IMR-90 (cell line): ENCODE measurements around the gene IQSEC1. TPM values are rescaled to one million over a fixed set of nuclear protein-coding genes. Genes with fewer than 3 reads are reported as not detected.

Experiments used
- ATAC-seq: fragments of 200-7000 bp; cut with Tn5 transposase; 2 replicates; pipeline ENCODE4 v1.9.1; 2020; ENCODE audit warnings: low read depth, mild to moderate bottlenecking, moderate library complexity
- BruUV-seq: library from RNA; stranded (reverse); fragments of 400-500 nt; replicated peaks from 2 replicates; lab custom pipeline; 2021; lab: Mats Ljungman, UMichigan
- CTCF ChIA-PET: fragments of 300-600 bp; formaldehyde crosslinking; extraction: SDS; loops from one replicate; lab custom pipeline; 2021; ENCODE audit warnings: antibody characterized with exemption; lab: Yijun Ruan, JAX
- POLR2A ChIA-PET: fragments of 300-600 bp; sonication (Branson Sonifier 250); formaldehyde crosslinking; loops from one replicate; lab custom pipeline; 2022; ENCODE audit warnings: antibody characterized with exemption; ENCODE audit not compliant: unreplicated experiment; lab: Charles Lee
- DNase-seq: peaks from one replicate; pipeline ENCODE4 v3.0.0; 2013
- H2AFZ ChIP-seq: replicated peaks from 2 replicates; pipeline ENCODE3; 2013; ENCODE audit warnings: low read length, mild to moderate bottlenecking; ENCODE audit not compliant: poor library complexity
- H2AK5ac ChIP-seq: 2 replicates; pipeline ENCODE4 v1.6.1; 2013; ENCODE audit warnings: low read depth, low read length, inconsistent platforms
- H2AK9ac ChIP-seq: replicated peaks from 2 replicates; pipeline ENCODE3; 2013; ENCODE audit warnings: mild to moderate bottlenecking, low read depth, low read length, moderate library complexity; ENCODE audit not compliant: poor library complexity
- H2BK120ac ChIP-seq: 2 replicates; pipeline ENCODE4 v1.6.1; 2013; ENCODE audit warnings: low read depth, low read length, inconsistent platforms
- H2BK15ac ChIP-seq: 3 replicates; pipeline ENCODE4 v1.6.1; 2013; ENCODE audit warnings: low read depth, low read length, inconsistent platforms
- H2BK20ac ChIP-seq: 2 replicates; pipeline ENCODE4 v1.6.1; 2013; ENCODE audit warnings: low read depth, mild to moderate bottlenecking, inconsistent platforms, low read length, moderate library complexity
- H2BK5ac ChIP-seq: 2 replicates; pipeline ENCODE4 v1.6.1; 2013; ENCODE audit warnings: mild to moderate bottlenecking, low read depth, low read length, inconsistent platforms; ENCODE audit not compliant: poor library complexity, severe bottlenecking
- H3K14ac ChIP-seq: replicated peaks from 2 replicates; pipeline ENCODE4 v1.6.1; 2013; ENCODE audit warnings: low read depth, low read length, inconsistent platforms
- H3K18ac ChIP-seq: 2 replicates; pipeline ENCODE4 v1.6.1; 2013; ENCODE audit warnings: low read depth, low read length, control low read depth
- H3K23ac ChIP-seq: 2 replicates; pipeline ENCODE4 v1.6.1; 2013; ENCODE audit warnings: low read depth, low read length, inconsistent platforms
- H3K27ac ChIP-seq: 2 replicates; pipeline ENCODE4 v1.5.1; 2013; ENCODE audit warnings: mild to moderate bottlenecking, control low read depth, low read length; ENCODE audit not compliant: insufficient read depth
- H3K27me3 ChIP-seq: 2 replicates; pipeline ENCODE4 v1.6.1; 2013; ENCODE audit warnings: low read length; ENCODE audit not compliant: control insufficient read depth, insufficient read depth
- H3K36me3 ChIP-seq: 2 replicates; pipeline ENCODE4 v1.6.1; 2013; ENCODE audit warnings: low read length, mixed read lengths; ENCODE audit not compliant: control insufficient read depth, insufficient read depth
- H3K4ac ChIP-seq: 2 replicates; pipeline ENCODE4 v1.6.1; 2013; ENCODE audit warnings: low read depth, low read length, inconsistent platforms
- H3K4me1 ChIP-seq: 2 replicates; pipeline ENCODE4 v1.6.1; 2013; ENCODE audit warnings: low read length, mixed read lengths; ENCODE audit not compliant: control insufficient read depth, insufficient read depth
- H3K4me2 ChIP-seq: 2 replicates; pipeline ENCODE4 v1.6.1; 2013; ENCODE audit warnings: low read depth, mild to moderate bottlenecking, control low read depth, low read length, moderate library complexity
- H3K4me3 ChIP-seq: 2 replicates; pipeline ENCODE4 v1.5.1; 2013; ENCODE audit warnings: low read depth, mild to moderate bottlenecking, control low read depth, low read length, moderate library complexity; ENCODE audit not compliant: insufficient read depth
- H3K56ac ChIP-seq: 2 replicates; pipeline ENCODE4 v1.6.1; 2013; ENCODE audit warnings: low read length, inconsistent platforms; ENCODE audit not compliant: insufficient read depth; ENCODE audit errors: extremely low read depth
- H3K79me1 ChIP-seq, 2 experiments: 2 replicates each; pipeline ENCODE4 v1.6.1; 2013; ENCODE audit warnings: low read length in 2 of 2, inconsistent platforms in 1 of 2, low read depth in 1 of 2
- H3K9ac ChIP-seq: 2 replicates; pipeline ENCODE4 v1.6.1; 2013; ENCODE audit warnings: low read depth, low read length, control low read depth
- H3K9me1 ChIP-seq: 2 replicates; pipeline ENCODE4 v1.6.1; 2013; ENCODE audit warnings: low read length, inconsistent platforms; ENCODE audit not compliant: insufficient read depth
- H3K9me3 ChIP-seq: 2 replicates; pipeline ENCODE4 v1.6.1; 2013; ENCODE audit warnings: low read length; ENCODE audit not compliant: control insufficient read depth, insufficient read depth
- H4K20me1 ChIP-seq: 2 replicates; pipeline ENCODE4 v1.6.1; 2013; ENCODE audit warnings: low read length, inconsistent platforms; ENCODE audit not compliant: insufficient read depth
- H4K5ac ChIP-seq: 2 replicates; pipeline ENCODE4 v1.6.1; 2013; ENCODE audit warnings: mild to moderate bottlenecking, low read depth, low read length, control low read depth
- H4K8ac ChIP-seq, 2 experiments: 2 replicates each; pipeline ENCODE4 v1.6.1; 2013; ENCODE audit warnings: low read depth in 2 of 2, low read length in 2 of 2, control low read depth in 1 of 2, inconsistent platforms in 1 of 2
- H4K91ac ChIP-seq: 2 replicates; pipeline ENCODE4 v1.6.1; 2013; ENCODE audit warnings: low read depth, low read length, inconsistent platforms; ENCODE audit not compliant: insufficient read depth
- BHLHE40 ChIP-seq: fragments of 150-350 bp; IDR thresholded peaks from 2 replicates; pipeline ENCODE4 v1.6.1; 2016; ENCODE audit warnings: mild to moderate bottlenecking, low read depth, low read length
- CEBPB ChIP-seq: IDR thresholded peaks from 2 replicates; pipeline ENCODE4 v1.6.1; 2012; ENCODE audit warnings: low read depth, low read length, improper control_type of control experiment
- CHD1 ChIP-seq: IDR thresholded peaks from 2 replicates; pipeline ENCODE4 v1.6.1; 2012; ENCODE audit warnings: low read depth, low read length, improper control_type of control experiment
- FOS ChIP-seq: fragments of 150-350 bp; IDR thresholded peaks from 2 replicates; pipeline ENCODE4 v1.6.1; 2016; ENCODE audit warnings: low read depth, low read length
- MAFK ChIP-seq: IDR thresholded peaks from 2 replicates; pipeline ENCODE4 v1.6.1; 2012; ENCODE audit warnings: low read depth, low read length, improper control_type of control experiment
- MAZ ChIP-seq: IDR thresholded peaks from 2 replicates; pipeline ENCODE4 v1.6.1; 2012; ENCODE audit warnings: low read depth, mild to moderate bottlenecking, low read length, improper control_type of control experiment, moderate library complexity, borderline replicate concordance
- MXI1 ChIP-seq: IDR thresholded peaks from 2 replicates; pipeline ENCODE4 v1.6.1; 2012; ENCODE audit warnings: low read depth, mild to moderate bottlenecking, low read length, moderate library complexity, borderline replicate concordance
- NFE2L2 ChIP-seq: fragments of 150-350 bp; IDR thresholded peaks from 2 replicates; pipeline ENCODE4 v1.6.1; 2016; ENCODE audit warnings: low read depth, mild to moderate bottlenecking, low read length
- POLR2A ChIP-seq: IDR thresholded peaks from 2 replicates; pipeline ENCODE4 v1.6.1; 2012; ENCODE audit warnings: mild to moderate bottlenecking, low read depth, low read length
- RAD21 ChIP-seq: IDR thresholded peaks from 2 replicates; pipeline ENCODE4 v1.6.1; 2012; ENCODE audit warnings: low read length, improper control_type of control experiment
- RCOR1 ChIP-seq: IDR thresholded peaks from 2 replicates; pipeline ENCODE4 v1.6.1; 2012; ENCODE audit warnings: mild to moderate bottlenecking, low read length, improper control_type of control experiment; ENCODE audit not compliant: insufficient replicate concordance
- RFX5 ChIP-seq: IDR thresholded peaks from 2 replicates; pipeline ENCODE4 v1.8.0; 2012; ENCODE audit warnings: low read depth, mild to moderate bottlenecking, low read length, moderate library complexity
- SMC3 ChIP-seq: fragments of 150-350 bp; IDR thresholded peaks from 2 replicates; pipeline ENCODE4 v1.6.1; 2016; ENCODE audit warnings: low read depth, mild to moderate bottlenecking, antibody characterized with exemption, low read length, moderate library complexity
- WGBS, 2 experiments: methylation state at CpG; one replicate each; pipeline versions ENCODE4 v1.1.5 to v1.1.7; 2013; ENCODE audit warnings: missing lambda C conversion rate in 2 of 2; ENCODE audit not compliant: insufficient read length in 1 of 2; ENCODE audit errors: extremely low coverage in 2 of 2; 5-methylcytosine and 5-hydroxymethylcytosine counted together
- dilution Hi-C: fragments of 300-500 bp; cut with HindIII; formaldehyde crosslinking; loops from one replicate; pipeline ENCODE4 v1.14.3; 2018; ENCODE audit warnings: low sequenced_read_pairs; ENCODE audit not compliant: unreplicated experiment
- in situ Hi-C: fragments of 300-500 bp; cut with MboI; formaldehyde crosslinking; loops from 3 replicates; pipeline ENCODE4 v1.14.3; 2019; ENCODE audit warnings: low sequenced_read_pairs, inconsistent platforms, mixed read lengths
- intact Hi-C: fragments of 100-400 bp; cut with micrococcal nuclease; formaldehyde crosslinking; loops from 2 replicates; pipeline ENCODE4 v1.10.0; 2022
- polyA plus RNA-seq, 3 experiments: library from polyadenylated mRNA; depleted of rRNA; stranded (reverse); fragments of >200 nt; gene quantifications; 2 replicates each; pipeline ENCODE4 v1.2.3, GENCODE V29; 2012; ENCODE audit warnings: low replicate concordance in 1 of 3
- total RNA-seq: library from RNA; depleted of rRNA; stranded (reverse); fragments of >200 nt; gene quantifications from 2 replicates; pipeline ENCODE4 v1.2.3, GENCODE V29; 2012
- TF ChIP-seq, protein P1 (sequence below): fragments of 150-350 bp; IDR thresholded peaks from 2 replicates; pipeline ENCODE4 v1.6.1; 2017; ENCODE audit warnings: mild to moderate bottlenecking, antibody characterized with exemption, low read length, low read depth
- TF ChIP-seq, protein P2 (sequence below): fragments of 150-350 bp; IDR thresholded peaks from 2 replicates; pipeline ENCODE4 v1.6.1; 2016; ENCODE audit warnings: low read depth, mild to moderate bottlenecking, low read length, moderate library complexity, borderline replicate concordance
- TF ChIP-seq, protein P3 (sequence below): conservative IDR thresholded peaks from 2 replicates; pipeline ENCODE4 v1.5.1; 2012; ENCODE audit warnings: mild to moderate bottlenecking, low read depth, low read length, improper control_type of control experiment

IQSEC1 gene
- total and polyA plus RNA-seq, 2 of the 4 experiments (the other 2 are of a cell fraction): 5.9 to 11.9 TPM

DNA sequence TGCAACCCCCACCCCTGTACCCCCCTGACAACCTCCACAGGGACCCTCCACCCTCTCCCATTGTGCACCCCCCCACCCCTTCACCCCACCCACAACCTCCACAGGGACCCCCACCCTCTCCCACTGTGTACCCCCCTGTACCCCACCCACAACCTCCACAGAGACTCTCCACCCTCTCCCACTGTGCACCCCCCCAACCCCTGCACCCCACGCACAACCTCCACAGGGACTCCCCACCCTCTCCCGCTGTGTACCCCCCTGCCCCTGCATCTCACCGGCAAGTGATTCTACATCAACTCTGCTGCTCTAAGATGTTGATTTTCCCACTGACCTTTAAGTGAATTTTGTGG, 180.4 kb downstream of the IQSEC1 start:
- no peaks in the 10 kb centered on the region for H3K4me1 ChIP-seq
- H2AK5ac ChIP-seq: no peak overlapping the region
- H3K4ac ChIP-seq: no peak overlapping the region
- H3K9me1 ChIP-seq: no peaks in the 10 kb centered on the region
- no peak overlapping the region for H3K4me3 ChIP-seq
- no peak overlapping the region for H2BK20ac ChIP-seq
- H2BK120ac ChIP-seq: no peak overlapping the region
- intact Hi-C loops: loop anchor here (1.0 to 10.0 kb wide), 7 partner anchors 25 to 716 kb away; partner anchors contain the start of genes RPL32 and TSEN2
- no peak overlapping the region for H3K56ac ChIP-seq
- dilution Hi-C loops: no loop called here
- DNase-seq (no peak), ATAC-seq (no peak)
- TF ChIP-seq SMC3: no peak
- TF ChIP-seq RFX5: no peak
- no peak for TF ChIP-seq CEBPB
- TF ChIP-seq, protein P1, sequence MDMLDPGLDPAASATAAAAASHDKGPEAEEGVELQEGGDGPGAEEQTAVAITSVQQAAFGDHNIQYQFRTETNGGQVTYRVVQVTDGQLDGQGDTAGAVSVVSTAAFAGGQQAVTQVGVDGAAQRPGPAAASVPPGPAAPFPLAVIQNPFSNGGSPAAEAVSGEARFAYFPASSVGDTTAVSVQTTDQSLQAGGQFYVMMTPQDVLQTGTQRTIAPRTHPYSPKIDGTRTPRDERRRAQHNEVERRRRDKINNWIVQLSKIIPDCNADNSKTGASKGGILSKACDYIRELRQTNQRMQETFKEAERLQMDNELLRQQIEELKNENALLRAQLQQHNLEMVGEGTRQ: no peak
- no peak for TF ChIP-seq MAFK
- no peak for TF ChIP-seq NFE2L2
- no peak for TF ChIP-seq RAD21
- TF ChIP-seq FOS: no peak
- TF ChIP-seq CHD1: no peak
- TF ChIP-seq, protein P2, sequence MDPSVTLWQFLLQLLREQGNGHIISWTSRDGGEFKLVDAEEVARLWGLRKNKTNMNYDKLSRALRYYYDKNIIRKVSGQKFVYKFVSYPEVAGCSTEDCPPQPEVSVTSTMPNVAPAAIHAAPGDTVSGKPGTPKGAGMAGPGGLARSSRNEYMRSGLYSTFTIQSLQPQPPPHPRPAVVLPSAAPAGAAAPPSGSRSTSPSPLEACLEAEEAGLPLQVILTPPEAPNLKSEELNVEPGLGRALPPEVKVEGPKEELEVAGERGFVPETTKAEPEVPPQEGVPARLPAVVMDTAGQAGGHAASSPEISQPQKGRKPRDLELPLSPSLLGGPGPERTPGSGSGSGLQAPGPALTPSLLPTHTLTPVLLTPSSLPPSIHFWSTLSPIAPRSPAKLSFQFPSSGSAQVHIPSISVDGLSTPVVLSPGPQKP: no peak
- TF ChIP-seq, protein P3, sequence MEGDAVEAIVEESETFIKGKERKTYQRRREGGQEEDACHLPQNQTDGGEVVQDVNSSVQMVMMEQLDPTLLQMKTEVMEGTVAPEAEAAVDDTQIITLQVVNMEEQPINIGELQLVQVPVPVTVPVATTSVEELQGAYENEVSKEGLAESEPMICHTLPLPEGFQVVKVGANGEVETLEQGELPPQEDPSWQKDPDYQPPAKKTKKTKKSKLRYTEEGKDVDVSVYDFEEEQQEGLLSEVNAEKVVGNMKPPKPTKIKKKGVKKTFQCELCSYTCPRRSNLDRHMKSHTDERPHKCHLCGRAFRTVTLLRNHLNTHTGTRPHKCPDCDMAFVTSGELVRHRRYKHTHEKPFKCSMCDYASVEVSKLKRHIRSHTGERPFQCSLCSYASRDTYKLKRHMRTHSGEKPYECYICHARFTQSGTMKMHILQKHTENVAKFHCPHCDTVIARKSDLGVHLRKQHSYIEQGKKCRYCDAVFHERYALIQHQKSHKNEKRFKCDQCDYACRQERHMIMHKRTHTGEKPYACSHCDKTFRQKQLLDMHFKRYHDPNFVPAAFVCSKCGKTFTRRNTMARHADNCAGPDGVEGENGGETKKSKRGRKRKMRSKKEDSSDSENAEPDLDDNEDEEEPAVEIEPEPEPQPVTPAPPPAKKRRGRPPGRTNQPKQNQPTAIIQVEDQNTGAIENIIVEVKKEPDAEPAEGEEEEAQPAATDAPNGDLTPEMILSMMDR: no peak
- no peak for TF ChIP-seq MXI1
- TF ChIP-seq POLR2A: no peak
- TF ChIP-seq RCOR1: no peak
- TF ChIP-seq MAZ: no peak
- TF ChIP-seq BHLHE40: no peak
- no peak overlapping the region for H2BK15ac ChIP-seq
- no peak overlapping the region for H3K14ac ChIP-seq
- peaks cover 8% of the 10 kb centered on the region for H3K27me3 ChIP-seq
- no peaks in the 10 kb centered on the region for H3K79me1 ChIP-seq
- no peak overlapping the region for H2AFZ ChIP-seq
- 50% methylated on average over 2 of the region's 3 CpGs; no CpG with 5 or more reads in 1 of the 2 experiments for WGBS, 2 experiments
- H2AK9ac ChIP-seq: no peak overlapping the region
- H3K36me3 ChIP-seq: 0 out of 2 replicates have a peak, but pooled peaks cover 3% of the 10 kb centered on the region
- H4K20me1 ChIP-seq: no peaks in the 10 kb centered on the region
- H3K4me2 ChIP-seq: no peak overlapping the region
- no peak overlapping the region for H2BK5ac ChIP-seq
- ChIA-PET CTCF (interaction anchor here (0.6 kb wide), 1 partner anchor 163 kb away, joined by 3 read pairs; no protein-coding TSS in a partner anchor), POLR2A (no interaction called here)
- no peak overlapping the region for H3K9ac ChIP-seq
- H4K91ac ChIP-seq: no peak overlapping the region
- in situ Hi-C loops: loop anchor here (25.0 kb wide), 1 partner anchor 756 kb away; no protein-coding TSS in a partner anchor
- no peaks in the 10 kb centered on the region for H3K9me3 ChIP-seq
- H3K23ac ChIP-seq: no peak overlapping the region
- H4K5ac ChIP-seq: no peak overlapping the region
- no peak overlapping the region for H3K18ac ChIP-seq
- H3K27ac ChIP-seq: no peak overlapping the region
- H4K8ac ChIP-seq: no peak overlapping the region
- no TSS peak for BruUV-seq
